Activated naive CD8-positive, alpha-beta T cell treated with anti-CD3 and anti-CD28 coated beads, Interleukin-2, amount 10 ng/mL, durations not matched to agents 7 days and 5 days (primary cell): ENCODE data around the gene CCDC146. TPM values are rescaled to one million over a fixed set of nuclear protein-coding genes. Genes with fewer than 3 reads are reported as not detected.

ENCODE experiments used
- ATAC-seq: fragments of 150-1000 bp; cut with Tn5 transposase; one replicate; pipeline ENCODE4 v1.10.0; 2021; ENCODE audit warnings: low read depth, moderate library complexity
- POLR2A ChIA-PET: fragments of 350-600 bp; sonication (Branson Sonifier 250); formaldehyde crosslinking; loops from one replicate; lab custom pipeline; 2021; ENCODE audit warnings: antibody characterized with exemption; lab: Charles Lee
- DNase-seq: peaks from one replicate; pipeline ENCODE4 v3.0.0; 2021
- H3K27ac Mint-ChIP-seq: one replicate; pipeline ENCODE4 v1.8.0; 2022; ENCODE audit warnings: mild to moderate bottlenecking, mixed read lengths
- H3K27me3 Mint-ChIP-seq: one replicate; pipeline ENCODE4 v1.8.0; 2022; ENCODE audit warnings: mild to moderate bottlenecking, moderate library complexity, mixed read lengths
- H3K36me3 Mint-ChIP-seq: one replicate; pipeline ENCODE4 v1.8.0; 2021; ENCODE audit warnings: mild to moderate bottlenecking, mixed read lengths
- H3K4me1 Mint-ChIP-seq: one replicate; pipeline ENCODE4 v1.8.0; 2021; ENCODE audit warnings: mixed read lengths
- H3K4me3 Mint-ChIP-seq: one replicate; pipeline ENCODE4 v1.8.0; 2022; ENCODE audit warnings: mild to moderate bottlenecking, moderate library complexity, mixed read lengths
- H3K9me3 Mint-ChIP-seq: one replicate; pipeline ENCODE4 v1.8.0; 2021; ENCODE audit warnings: mixed read lengths
- total RNA-seq, 2 experiments: library from RNA; stranded (reverse); gene quantifications; one replicate each; pipeline ENCODE4 v1.2.3, GENCODE V29; 2021

Gene CCDC146
- total RNA-seq, 2 experiments from 2014 or later, result 9.9 to 10.8 TPM

DNA sequence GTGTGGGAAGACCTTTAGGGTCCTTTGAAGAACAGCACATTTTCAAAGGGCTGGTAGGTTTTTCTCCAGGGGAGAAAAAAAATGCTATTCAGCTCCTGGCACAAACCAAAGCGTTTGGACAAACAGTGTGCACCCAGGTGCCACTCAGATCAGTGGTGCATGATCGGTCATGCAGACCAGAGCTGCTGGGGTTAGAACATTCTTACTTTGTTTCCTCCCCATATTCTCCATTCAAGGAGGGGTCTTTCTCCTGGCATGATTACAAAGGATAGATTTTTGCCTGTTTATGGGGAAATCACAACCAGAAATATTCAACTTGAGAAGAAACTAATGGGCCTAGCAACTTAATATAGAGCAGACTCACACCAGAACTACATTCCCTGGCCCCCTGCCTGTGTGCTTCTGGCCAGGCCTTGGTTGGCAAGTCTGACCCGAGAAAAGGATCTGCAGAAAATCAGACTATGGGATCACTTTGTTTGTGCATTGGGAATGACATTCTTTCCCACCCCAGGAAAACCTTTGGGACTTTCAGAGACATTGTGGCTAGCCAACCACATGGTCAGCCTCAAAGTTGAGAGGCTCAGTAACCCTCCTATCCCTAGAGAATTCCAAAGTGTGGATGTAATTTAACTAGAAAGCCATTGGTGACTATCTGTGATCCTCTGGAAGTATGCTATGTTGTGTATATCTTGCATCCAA, 159.5 kb downstream of the CCDC146 start:
- POLR2A ChIA-PET, result no interaction called here

DNA sequence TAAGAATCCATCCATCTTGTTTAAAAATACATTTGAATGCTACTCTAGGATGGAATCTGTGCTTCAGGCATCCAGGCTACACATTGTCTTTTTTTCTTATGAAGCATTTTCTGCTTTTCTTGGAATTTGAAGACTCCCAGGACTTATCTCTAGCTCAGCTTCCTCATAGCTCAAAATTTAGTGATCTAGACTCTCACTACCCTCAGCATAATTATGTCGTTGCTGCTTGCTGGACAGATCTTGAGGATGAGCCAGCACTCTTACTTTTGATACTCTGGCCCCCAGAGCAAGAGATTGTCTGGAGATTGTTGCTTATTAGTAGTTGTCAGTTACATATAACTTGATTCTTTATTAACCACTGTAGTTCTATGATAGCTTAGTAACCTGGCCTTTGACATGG, 160.5 kb downstream of the CCDC146 start:
- no peak overlapping the region for H3K27ac Mint-ChIP-seq
- no peak for DNase-seq
- POLR2A ChIA-PET, result interaction anchor here (0.6 kb wide), 1 partner anchor 220 kb away, joined by 4 read pairs; no protein-coding TSS in a partner anchor
- H3K4me1 Mint-ChIP-seq, result no peaks in the 10 kb centered on the region
- H3K4me3 Mint-ChIP-seq, result no peak overlapping the region
- H3K9me3 Mint-ChIP-seq, result peaks cover 5% of the 10 kb centered on the region
- H3K27me3 Mint-ChIP-seq, result no peaks in the 10 kb centered on the region
- ATAC-seq, result no peak
- H3K36me3 Mint-ChIP-seq, result peaks cover 9% of the 10 kb centered on the region

More for the DNA sequence above, 159.5 kb downstream of the CCDC146 start:
- H3K36me3 Mint-ChIP-seq, result peaks cover 4% of the 10 kb centered on the region
- peaks cover 5% of the 10 kb centered on the region for H3K9me3 Mint-ChIP-seq
- no peak overlapping the region for H3K27ac Mint-ChIP-seq
- no peaks in the 10 kb centered on the region for H3K4me1 Mint-ChIP-seq
- no peak overlapping the region for H3K4me3 Mint-ChIP-seq
- H3K27me3 Mint-ChIP-seq, result no peaks in the 10 kb centered on the region
- no peak for ATAC-seq
- DNase-seq, result no peak

DNA sequence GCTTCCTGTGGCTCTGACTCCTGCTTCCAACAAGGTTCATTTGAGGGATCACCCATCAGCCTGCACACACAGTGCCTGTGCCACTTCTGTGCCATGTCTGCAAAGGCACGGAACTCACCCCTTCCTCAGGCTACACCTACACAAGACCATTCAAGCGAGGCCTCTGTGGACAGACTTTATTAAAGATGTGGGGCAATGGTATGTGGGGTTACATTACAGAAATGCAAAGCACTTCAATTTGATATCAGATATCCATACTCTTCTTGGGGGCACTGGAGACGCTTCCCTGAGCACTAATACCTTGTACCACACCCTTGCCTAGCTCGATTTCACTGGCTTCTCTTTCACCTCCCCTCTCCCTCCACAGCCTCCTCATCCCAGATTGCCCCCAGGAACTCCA, 161.6 kb downstream of the CCDC146 start:
- ATAC-seq (no peak), DNase-seq (no peak)
- Mint-ChIP-seq H3K27ac (no peak overlapping the region), H3K4me1 (no peaks in the 10 kb centered on the region), H3K4me3 (no peak overlapping the region), H3K9me3 (peaks cover 6% of the 10 kb centered on the region), H3K36me3 (peaks cover 14% of the 10 kb centered on the region), H3K27me3 (no peaks in the 10 kb centered on the region)
- POLR2A ChIA-PET, result no interaction called here

DNA sequence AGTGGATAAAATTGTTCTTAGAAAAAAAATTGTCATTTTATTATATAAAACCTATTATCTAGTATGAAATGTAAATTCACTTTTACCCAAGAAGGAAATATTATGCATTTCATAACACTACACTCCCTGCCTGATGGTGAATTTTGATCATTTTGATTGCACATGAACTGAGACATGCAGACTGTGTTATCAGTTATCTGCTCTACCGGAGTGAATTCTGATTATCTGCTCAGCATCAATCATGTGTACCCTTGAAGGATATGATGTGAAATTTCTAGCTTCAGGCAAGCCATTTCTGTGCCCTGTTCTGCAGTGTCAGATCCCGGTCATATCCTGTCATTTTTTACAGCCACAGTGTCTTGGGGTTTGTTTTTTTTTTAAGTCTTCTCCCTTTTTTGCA, 162.2 kb downstream of the CCDC146 start:
- Mint-ChIP-seq H3K27ac (no peak overlapping the region), H3K9me3 (peaks cover 8% of the 10 kb centered on the region), H3K4me1 (no peaks in the 10 kb centered on the region), H3K4me3 (no peak overlapping the region), H3K27me3 (no peaks in the 10 kb centered on the region), H3K36me3 (peaks cover 20% of the 10 kb centered on the region)
- POLR2A ChIA-PET, result no interaction called here
- no peak for ATAC-seq
- DNase-seq, result no peak

DNA sequence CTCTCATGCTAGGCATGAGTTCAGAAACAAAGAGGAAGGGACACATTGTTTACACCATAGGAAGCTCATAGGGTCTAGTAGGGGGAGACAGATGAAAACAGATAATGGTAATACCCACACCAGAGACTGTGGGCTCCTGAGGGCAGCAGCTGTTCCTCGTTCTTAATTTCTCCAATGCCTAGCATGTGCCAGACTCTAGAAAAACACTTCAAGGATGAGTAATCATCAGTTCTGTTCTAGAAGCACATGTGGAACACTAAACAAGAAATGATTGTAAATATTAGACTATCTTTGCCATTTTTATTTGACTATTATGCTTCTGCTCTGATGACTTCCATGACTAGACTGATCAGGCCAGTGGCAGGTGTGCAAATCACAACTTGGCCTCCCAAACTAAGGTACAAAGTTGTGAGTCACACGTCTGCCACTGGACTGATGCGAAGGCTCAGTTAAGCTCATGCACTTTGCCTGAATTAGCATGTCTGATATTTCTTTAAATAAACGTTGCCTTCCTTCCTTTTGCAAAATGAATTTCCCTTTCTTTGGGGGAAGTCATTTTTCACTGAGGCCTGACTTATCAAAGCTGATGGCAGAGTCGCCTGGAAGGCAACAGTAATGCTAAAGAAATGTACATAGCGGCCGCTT, 166.4 kb downstream of the CCDC146 start:
- H3K4me3 Mint-ChIP-seq, result no peak overlapping the region
- peaks cover 8% of the 10 kb centered on the region for H3K9me3 Mint-ChIP-seq
- no peak overlapping the region for H3K27ac Mint-ChIP-seq
- no peaks in the 10 kb centered on the region for H3K4me1 Mint-ChIP-seq
- POLR2A ChIA-PET, result no interaction called here
- DNase-seq (no peak), ATAC-seq (no peak)
- H3K27me3 Mint-ChIP-seq, result no peaks in the 10 kb centered on the region
- peaks cover 20% of the 10 kb centered on the region for H3K36me3 Mint-ChIP-seq

DNA sequence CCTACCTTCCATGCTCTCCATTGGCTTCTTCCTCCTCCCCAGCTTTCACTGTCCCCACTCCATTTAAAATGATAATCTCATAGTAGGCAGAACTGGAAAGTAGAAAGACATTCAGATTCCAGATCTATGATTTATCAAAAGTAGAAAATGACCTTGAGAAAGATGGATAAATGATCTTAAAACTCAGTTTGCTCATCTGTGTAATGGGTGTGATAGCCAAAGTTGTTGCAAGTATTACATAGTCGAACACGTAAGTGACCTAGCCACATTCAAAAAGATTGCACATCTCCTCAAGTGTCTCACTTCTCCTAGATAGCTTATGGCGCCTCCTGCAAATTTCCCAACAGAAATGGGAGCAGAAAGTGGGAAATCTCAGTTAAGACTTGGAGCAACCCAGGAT, 167.0 kb downstream of the CCDC146 start:
- DNase-seq, result no peak
- H3K27ac Mint-ChIP-seq, result no peak overlapping the region
- no peak for ATAC-seq
- no peak overlapping the region for H3K4me3 Mint-ChIP-seq
- no peaks in the 10 kb centered on the region for H3K27me3 Mint-ChIP-seq
- peaks cover 8% of the 10 kb centered on the region for H3K9me3 Mint-ChIP-seq
- POLR2A ChIA-PET, result no interaction called here
- H3K36me3 Mint-ChIP-seq, result peaks cover 20% of the 10 kb centered on the region
- no peaks in the 10 kb centered on the region for H3K4me1 Mint-ChIP-seq

DNA sequence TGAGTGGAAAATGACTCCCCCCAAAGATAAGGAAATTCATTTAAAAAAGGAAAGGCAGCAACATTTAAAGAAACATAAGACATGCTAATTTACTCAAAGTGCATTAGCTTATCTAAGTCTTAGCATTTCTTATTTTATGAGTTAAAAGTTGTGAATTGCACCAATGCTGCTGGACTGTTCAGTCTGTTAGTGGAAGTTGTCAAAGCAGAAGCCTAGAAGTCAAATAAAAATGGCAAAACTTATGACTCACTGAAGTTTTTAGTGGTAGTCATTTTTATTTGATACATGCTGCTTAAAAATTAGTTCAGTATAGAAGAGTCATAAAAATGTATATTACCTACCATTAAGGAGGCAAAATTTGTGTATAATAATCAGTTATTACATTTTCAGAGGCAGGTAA, 168.0 kb downstream of the CCDC146 start:
- H3K27me3 Mint-ChIP-seq, result no peaks in the 10 kb centered on the region
- H3K27ac Mint-ChIP-seq, result no peak overlapping the region
- H3K36me3 Mint-ChIP-seq, result peaks cover 20% of the 10 kb centered on the region
- H3K4me1 Mint-ChIP-seq, result no peaks in the 10 kb centered on the region
- ATAC-seq (no peak), DNase-seq (no peak)
- H3K9me3 Mint-ChIP-seq, result peaks cover 8% of the 10 kb centered on the region
- no peak overlapping the region for H3K4me3 Mint-ChIP-seq
- POLR2A ChIA-PET, result no interaction called here

DNA sequence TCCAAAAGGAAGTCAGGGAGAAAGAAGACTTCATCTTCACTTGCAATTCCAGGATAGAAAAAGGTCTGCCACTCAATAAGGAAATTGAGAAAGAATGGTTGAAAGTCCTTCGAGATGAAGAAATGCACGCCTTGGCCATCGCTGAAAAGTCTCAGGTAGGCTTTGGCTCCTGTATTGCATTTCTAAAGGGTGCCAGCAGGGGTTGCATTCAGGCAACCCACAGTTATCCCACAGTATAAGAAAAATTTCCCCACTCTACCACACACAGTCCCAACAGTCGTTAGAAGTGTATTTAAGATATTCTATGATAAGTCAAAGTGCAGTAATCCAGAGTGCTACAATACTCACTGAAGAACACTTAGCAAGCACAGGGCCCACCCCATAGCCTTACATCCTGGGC, 170.6 kb downstream of the CCDC146 start:
- Mint-ChIP-seq H3K27ac (no peak overlapping the region), H3K9me3 (peaks cover 9% of the 10 kb centered on the region), H3K4me3 (no peak overlapping the region), H3K36me3 (peaks cover 13% of the 10 kb centered on the region), H3K27me3 (no peaks in the 10 kb centered on the region), H3K4me1 (no peaks in the 10 kb centered on the region)
- ATAC-seq (no peak), DNase-seq (no peak)
- POLR2A ChIA-PET, result no interaction called here

DNA sequence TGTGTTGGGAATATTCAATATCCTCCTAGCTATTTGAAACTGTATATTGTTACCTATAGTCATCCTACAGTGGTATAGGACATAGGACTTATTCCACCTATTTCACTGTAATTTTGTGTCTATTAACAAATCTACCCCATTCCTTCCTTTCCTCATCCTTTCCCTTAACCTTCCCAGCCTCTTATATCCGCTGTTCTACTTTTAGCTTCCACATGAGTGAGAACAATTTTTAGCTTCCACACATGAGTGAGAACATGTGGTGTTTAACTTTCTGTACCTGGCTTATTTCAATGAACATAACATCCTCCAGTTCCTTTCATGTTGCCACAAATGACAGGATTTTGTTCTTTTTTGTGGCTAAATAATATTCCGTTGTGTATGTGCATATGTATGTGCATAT, 173.1 kb downstream of the CCDC146 start:
- Mint-ChIP-seq H3K27ac (no peak overlapping the region), H3K4me1 (no peaks in the 10 kb centered on the region), H3K36me3 (peaks cover 9% of the 10 kb centered on the region), H3K4me3 (no peak overlapping the region), H3K9me3 (peaks cover 11% of the 10 kb centered on the region), H3K27me3 (peaks cover 2% of the 10 kb centered on the region)
- DNase-seq (no peak), ATAC-seq (no peak)
- POLR2A ChIA-PET, result no interaction called here

DNA sequence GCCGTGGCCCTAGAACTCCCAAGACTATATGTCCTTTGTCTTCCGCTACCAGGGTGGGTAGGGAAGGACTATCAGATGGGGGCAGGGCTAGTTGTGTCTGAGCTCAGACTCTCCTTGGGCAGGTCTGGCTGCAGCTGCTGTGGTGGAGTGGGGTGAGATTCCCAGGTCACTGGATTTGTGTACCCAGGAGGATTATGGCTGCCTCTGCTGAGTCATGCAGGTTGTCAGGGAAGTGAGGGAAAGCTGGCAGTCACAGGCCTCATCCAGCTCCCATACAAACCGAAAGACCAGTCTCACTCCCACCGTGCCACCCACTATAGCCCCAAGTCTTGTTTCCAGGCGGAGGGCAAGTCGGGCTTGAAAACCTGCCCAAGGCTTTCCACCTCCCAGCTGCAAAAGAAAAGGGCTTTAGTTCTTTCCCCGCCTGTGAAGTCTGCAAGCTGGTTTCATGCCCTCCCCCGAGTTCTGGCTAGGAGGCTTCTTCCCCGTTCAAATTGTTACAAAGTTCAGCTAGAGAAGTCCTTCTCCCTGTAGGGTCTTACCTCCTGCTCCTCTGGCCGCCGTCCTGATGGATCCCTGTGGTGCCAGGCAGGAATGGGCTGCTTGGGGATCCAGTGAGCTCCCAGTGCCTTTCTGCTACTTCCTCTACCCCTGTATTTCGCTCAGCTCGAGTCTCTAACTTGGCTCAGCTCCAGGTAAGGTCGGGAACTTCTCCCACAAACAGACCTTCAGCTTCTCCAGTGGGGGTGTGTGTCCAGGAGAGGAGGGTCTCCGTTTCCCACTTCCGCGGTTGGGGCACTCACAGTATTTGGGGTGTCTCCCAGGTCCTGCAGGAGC, 184.0 kb downstream of the CCDC146 start:
- ATAC-seq, result no peak
- Mint-ChIP-seq H3K27me3 (no peaks in the 10 kb centered on the region), H3K4me1 (no peaks in the 10 kb centered on the region), H3K9me3 (peaks cover 4% of the 10 kb centered on the region), H3K27ac (no peak overlapping the region), H3K36me3 (peaks cover 14% of the 10 kb centered on the region), H3K4me3 (no peak overlapping the region)
- no peak for DNase-seq
- POLR2A ChIA-PET, result no interaction called here

DNA sequence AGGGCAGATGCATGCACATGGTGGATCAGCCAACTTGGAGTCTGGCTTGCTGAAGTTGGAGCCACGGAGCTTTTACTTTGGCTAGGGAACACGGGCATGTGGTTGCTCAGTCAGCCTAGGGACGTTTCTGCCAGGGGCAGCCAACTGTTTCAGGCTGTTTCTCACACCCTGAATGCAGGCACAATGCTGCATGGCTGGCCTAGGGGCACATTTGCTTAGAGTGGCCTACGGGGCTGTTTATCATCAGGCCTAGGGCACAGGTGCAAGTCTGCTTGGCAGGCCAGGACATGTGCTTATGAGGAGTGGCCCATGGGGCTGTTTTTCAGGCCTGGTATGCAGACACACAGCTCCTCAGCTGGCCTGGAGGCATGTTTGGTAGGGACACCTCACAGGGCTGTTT, 186.4 kb downstream of the CCDC146 start:
- Mint-ChIP-seq H3K4me1 (no peaks in the 10 kb centered on the region), H3K9me3 (no peaks in the 10 kb centered on the region), H3K27me3 (no peaks in the 10 kb centered on the region), H3K27ac (no peak overlapping the region), H3K36me3 (peaks cover 9% of the 10 kb centered on the region), H3K4me3 (no peak overlapping the region)
- POLR2A ChIA-PET, result no interaction called here
- no peak for DNase-seq
- ATAC-seq, result no peak

DNA sequence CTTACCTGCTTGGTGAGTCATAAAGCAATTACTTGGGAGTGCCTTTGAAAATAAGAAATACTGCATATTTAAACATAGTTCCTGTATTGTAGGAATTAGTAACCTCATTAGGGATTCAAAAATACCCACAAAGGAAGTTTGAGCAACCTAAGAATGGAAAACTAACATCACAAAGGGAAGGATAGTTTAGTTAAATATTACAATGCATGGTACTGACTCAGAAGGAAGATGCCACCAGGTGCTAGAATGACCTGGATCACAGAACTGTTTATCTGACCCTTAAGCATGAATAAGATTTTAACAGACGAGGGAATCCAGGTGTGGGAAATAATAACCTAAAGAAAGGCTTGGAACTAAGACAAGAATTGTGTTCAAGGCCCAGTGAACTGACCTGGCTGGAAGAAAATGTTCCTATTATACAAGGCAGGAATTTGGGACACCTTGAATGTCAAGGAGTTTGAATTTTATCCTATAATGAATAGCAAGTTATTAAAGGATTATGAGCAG, 187.4 kb downstream of the CCDC146 start:
- H3K27me3 Mint-ChIP-seq, result no peaks in the 10 kb centered on the region
- POLR2A ChIA-PET, result no interaction called here
- no peaks in the 10 kb centered on the region for H3K4me1 Mint-ChIP-seq
- no peaks in the 10 kb centered on the region for H3K9me3 Mint-ChIP-seq
- no peak overlapping the region for H3K27ac Mint-ChIP-seq
- DNase-seq (no peak), ATAC-seq (no peak)
- H3K36me3 Mint-ChIP-seq, result peaks cover 9% of the 10 kb centered on the region
- H3K4me3 Mint-ChIP-seq, result no peak overlapping the region

DNA sequence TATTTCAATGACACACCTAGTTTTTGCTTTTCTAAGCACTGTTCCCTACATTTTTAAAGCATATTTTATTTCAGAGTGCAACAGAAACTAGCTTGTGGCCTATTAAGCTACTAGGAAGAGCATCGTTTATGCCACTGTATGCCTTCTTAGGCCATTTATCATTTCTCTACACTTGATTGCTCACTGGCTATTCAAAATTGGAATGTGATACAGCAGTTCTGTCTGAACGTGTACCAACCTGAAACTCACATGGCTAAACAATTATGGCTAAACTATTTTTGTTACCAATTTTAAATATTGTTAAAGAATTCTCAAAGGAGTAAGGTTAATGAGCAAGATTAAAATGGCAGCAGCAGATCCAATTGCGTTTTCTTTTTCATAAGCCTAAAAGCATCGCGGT, 188.6 kb downstream of the CCDC146 start:
- DNase-seq, result no peak
- H3K27ac Mint-ChIP-seq, result no peak overlapping the region
- no peaks in the 10 kb centered on the region for H3K4me1 Mint-ChIP-seq
- peaks cover 7% of the 10 kb centered on the region for H3K36me3 Mint-ChIP-seq
- ATAC-seq, result no peak
- no peak overlapping the region for H3K4me3 Mint-ChIP-seq
- no peaks in the 10 kb centered on the region for H3K27me3 Mint-ChIP-seq
- no peaks in the 10 kb centered on the region for H3K9me3 Mint-ChIP-seq
- POLR2A ChIA-PET, result no interaction called here
